IMR-90 (cell line): ENCODE results near the gene GOLIM4.

Experiments
- CEBPB ChIP-seq: IDR thresholded peaks from 2 replicates; pipeline ENCODE4 v1.6.1; 2012; ENCODE audit warnings: low read depth, low read length, improper control_type of control experiment
- CHD1 ChIP-seq: IDR thresholded peaks from 2 replicates; pipeline ENCODE4 v1.6.1; 2012; ENCODE audit warnings: low read depth, low read length, improper control_type of control experiment
- MAZ ChIP-seq: IDR thresholded peaks from 2 replicates; pipeline ENCODE4 v1.6.1; 2012; ENCODE audit warnings: low read depth, mild to moderate bottlenecking, low read length, improper control_type of control experiment, moderate library complexity, borderline replicate concordance
- NFE2L2 ChIP-seq: fragments of 150-350 bp; IDR thresholded peaks from 2 replicates; pipeline ENCODE4 v1.6.1; 2016; ENCODE audit warnings: low read depth, mild to moderate bottlenecking, low read length
- POLR2A ChIP-seq: IDR thresholded peaks from 2 replicates; pipeline ENCODE4 v1.6.1; 2012; ENCODE audit warnings: mild to moderate bottlenecking, low read depth, low read length
- RAD21 ChIP-seq: IDR thresholded peaks from 2 replicates; pipeline ENCODE4 v1.6.1; 2012; ENCODE audit warnings: low read length, improper control_type of control experiment
- RCOR1 ChIP-seq: IDR thresholded peaks from 2 replicates; pipeline ENCODE4 v1.6.1; 2012; ENCODE audit warnings: mild to moderate bottlenecking, low read length, improper control_type of control experiment; ENCODE audit not compliant: insufficient replicate concordance
- RFX5 ChIP-seq: IDR thresholded peaks from 2 replicates; pipeline ENCODE4 v1.8.0; 2012; ENCODE audit warnings: low read depth, mild to moderate bottlenecking, low read length, moderate library complexity
- SMC3 ChIP-seq: fragments of 150-350 bp; IDR thresholded peaks from 2 replicates; pipeline ENCODE4 v1.6.1; 2016; ENCODE audit warnings: low read depth, mild to moderate bottlenecking, antibody characterized with exemption, low read length, moderate library complexity
- TF ChIP-seq, protein P1 (sequence below): conservative IDR thresholded peaks from 2 replicates; pipeline ENCODE4 v1.5.1; 2012; ENCODE audit warnings: mild to moderate bottlenecking, low read depth, low read length, improper control_type of control experiment
- TF ChIP-seq, protein P2 (sequence below): fragments of 150-350 bp; IDR thresholded peaks from 2 replicates; pipeline ENCODE4 v1.6.1; 2016; ENCODE audit warnings: low read depth, mild to moderate bottlenecking, low read length, moderate library complexity, borderline replicate concordance

DNA sequence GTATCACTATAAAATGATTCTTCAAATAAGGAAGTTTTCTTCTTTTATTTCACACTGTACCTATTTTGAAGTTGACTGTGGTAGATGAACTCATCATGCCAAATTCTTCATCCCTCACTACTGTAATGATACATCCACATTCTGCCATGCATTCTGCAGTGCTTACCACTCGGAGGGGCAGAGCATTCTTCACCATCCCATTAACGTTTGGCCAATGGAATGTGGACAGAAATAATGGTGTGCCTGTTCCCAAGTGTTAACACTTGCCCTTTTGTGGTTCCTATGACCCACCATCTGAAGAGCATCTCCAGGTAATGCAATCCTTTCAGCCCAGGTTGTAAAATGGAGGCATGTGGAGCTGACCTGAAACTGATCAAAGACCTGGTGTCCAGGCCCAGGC, 18.6 kb downstream of the GOLIM4 start:
- TF ChIP-seq NFE2L2 (no peak), SMC3 (no peak), POLR2A (no peak), MAZ (no peak), CHD1 (no peak), RFX5 (no peak), CEBPB (no peak), RCOR1 (no peak), RAD21 (no peak)
- TF ChIP-seq, protein P1, sequence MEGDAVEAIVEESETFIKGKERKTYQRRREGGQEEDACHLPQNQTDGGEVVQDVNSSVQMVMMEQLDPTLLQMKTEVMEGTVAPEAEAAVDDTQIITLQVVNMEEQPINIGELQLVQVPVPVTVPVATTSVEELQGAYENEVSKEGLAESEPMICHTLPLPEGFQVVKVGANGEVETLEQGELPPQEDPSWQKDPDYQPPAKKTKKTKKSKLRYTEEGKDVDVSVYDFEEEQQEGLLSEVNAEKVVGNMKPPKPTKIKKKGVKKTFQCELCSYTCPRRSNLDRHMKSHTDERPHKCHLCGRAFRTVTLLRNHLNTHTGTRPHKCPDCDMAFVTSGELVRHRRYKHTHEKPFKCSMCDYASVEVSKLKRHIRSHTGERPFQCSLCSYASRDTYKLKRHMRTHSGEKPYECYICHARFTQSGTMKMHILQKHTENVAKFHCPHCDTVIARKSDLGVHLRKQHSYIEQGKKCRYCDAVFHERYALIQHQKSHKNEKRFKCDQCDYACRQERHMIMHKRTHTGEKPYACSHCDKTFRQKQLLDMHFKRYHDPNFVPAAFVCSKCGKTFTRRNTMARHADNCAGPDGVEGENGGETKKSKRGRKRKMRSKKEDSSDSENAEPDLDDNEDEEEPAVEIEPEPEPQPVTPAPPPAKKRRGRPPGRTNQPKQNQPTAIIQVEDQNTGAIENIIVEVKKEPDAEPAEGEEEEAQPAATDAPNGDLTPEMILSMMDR, result no peak
- TF ChIP-seq, protein P2, sequence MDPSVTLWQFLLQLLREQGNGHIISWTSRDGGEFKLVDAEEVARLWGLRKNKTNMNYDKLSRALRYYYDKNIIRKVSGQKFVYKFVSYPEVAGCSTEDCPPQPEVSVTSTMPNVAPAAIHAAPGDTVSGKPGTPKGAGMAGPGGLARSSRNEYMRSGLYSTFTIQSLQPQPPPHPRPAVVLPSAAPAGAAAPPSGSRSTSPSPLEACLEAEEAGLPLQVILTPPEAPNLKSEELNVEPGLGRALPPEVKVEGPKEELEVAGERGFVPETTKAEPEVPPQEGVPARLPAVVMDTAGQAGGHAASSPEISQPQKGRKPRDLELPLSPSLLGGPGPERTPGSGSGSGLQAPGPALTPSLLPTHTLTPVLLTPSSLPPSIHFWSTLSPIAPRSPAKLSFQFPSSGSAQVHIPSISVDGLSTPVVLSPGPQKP, result no peak
